Prostate gland (tissue), 2 donors: ENCODE results near the gene LIF.

ENCODE experiments used
- CTCF ChIP-seq, 4 experiments: fragments of 200-600 bp in 2 of 4; fragments of 450-650 bp in 2 of 4; sonication (generic) in 2 of 4; IDR thresholded peaks; 1 replicate in 3 of 4; 2 replicates in 1 of 4; pipeline ENCODE4 v1.5.1; 2016 to 2019; ENCODE audit warnings: antibody characterized with exemption in 4 of 4, mild to moderate bottlenecking in 2 of 4, moderate library complexity in 2 of 4
- POLR2A ChIP-seq: fragments of 450-650 bp; IDR thresholded peaks from one replicate; pipeline ENCODE4 v1.6.1; 2016; ENCODE audit warnings: antibody characterized with exemption, mild to moderate bottlenecking

GRCh38 chr22:30217698-30218560, 28.6 kb downstream of the LIF start:
- no peak for TF ChIP-seq CTCF (IDR thresholded peaks at IDR 0.05)
- TF ChIP-seq POLR2A, result no peak
